WTC11 (cell line): ENCODE data around the gene PCDHGA8. TPM values are rescaled to one million over a fixed set of nuclear protein-coding genes. Genes with fewer than 3 reads are reported as not detected.

Experiments used
- ATAC-seq: fragments of 200-7000 bp; cut with Tn5 transposase; 2 replicates; pipeline ENCODE4 v1.10.0; 2021; ENCODE audit warnings: mild to moderate bottlenecking, moderate library complexity
- CTCF ChIA-PET: fragments of 300-600 bp; sonication (Branson Sonifier 250); formaldehyde crosslinking; loops from one replicate; lab custom pipeline; 2021; ENCODE audit warnings: antibody characterized with exemption; lab: Charles Lee
- POLR2A ChIA-PET: fragments of 350-600 bp; sonication (Branson Sonifier 250); formaldehyde crosslinking; loops from one replicate; lab custom pipeline; 2021; ENCODE audit warnings: antibody characterized with exemption; lab: Charles Lee
- DNase-seq: peaks from one replicate; pipeline ENCODE4 v3.0.0; 2021; ENCODE audit warnings: low spot score
- H3K27ac Mint-ChIP-seq: 2 replicates; pipeline ENCODE4 v1.8.0; 2021; ENCODE audit warnings: mixed read lengths
- H3K27me3 Mint-ChIP-seq: 2 replicates; pipeline ENCODE4 v1.8.0; 2021; ENCODE audit warnings: low read depth, mild to moderate bottlenecking, moderate library complexity, mixed read lengths
- H3K36me3 Mint-ChIP-seq: 2 replicates; pipeline ENCODE4 v1.8.0; 2021; ENCODE audit warnings: mixed read lengths
- H3K4me1 Mint-ChIP-seq: 2 replicates; pipeline ENCODE4 v1.8.0; 2022; ENCODE audit warnings: mixed read lengths
- H3K4me3 Mint-ChIP-seq: 2 replicates; pipeline ENCODE4 v1.8.0; 2021; ENCODE audit warnings: mild to moderate bottlenecking, moderate library complexity, mixed read lengths
- H3K9me3 Mint-ChIP-seq: 2 replicates; pipeline ENCODE4 v1.8.0; 2021; ENCODE audit warnings: mixed read lengths
- ATF1 ChIP-seq: sonication (generic); formaldehyde crosslinking; IDR thresholded peaks from 2 replicates; pipeline ENCODE4 v1.8.1; 2023; ENCODE audit warnings: mild to moderate bottlenecking, moderate library complexity, missing genetic modification reagents
- CBFB ChIP-seq: sonication (generic); formaldehyde crosslinking; IDR thresholded peaks from 2 replicates; pipeline ENCODE4 v1.8.1; 2022; ENCODE audit warnings: mild to moderate bottlenecking, low read depth, missing genetic modification reagents
- CREM ChIP-seq: sonication (generic); formaldehyde crosslinking; IDR thresholded peaks from 2 replicates; pipeline ENCODE4 v1.8.1; 2022; ENCODE audit warnings: mild to moderate bottlenecking, missing genetic modification reagents, moderate library complexity
- ETV6 ChIP-seq: sonication (generic); formaldehyde crosslinking; IDR thresholded peaks from 2 replicates; pipeline ENCODE4 v1.8.1; 2022; ENCODE audit warnings: mild to moderate bottlenecking, missing genetic modification reagents
- FOXK1 ChIP-seq: sonication (generic); formaldehyde crosslinking; IDR thresholded peaks from 2 replicates; pipeline ENCODE4 v1.8.0; 2022; ENCODE audit warnings: mild to moderate bottlenecking, moderate library complexity, missing genetic modification reagents
- FOXP1 ChIP-seq: sonication (generic); formaldehyde crosslinking; IDR thresholded peaks from 2 replicates; pipeline ENCODE4 v1.8.0; 2022; ENCODE audit warnings: missing genetic modification reagents, mild to moderate bottlenecking, moderate library complexity, borderline replicate concordance
- JAZF1 ChIP-seq: fragments of 250-450 bp; sonication (Bioruptor Pico); IDR thresholded peaks from 2 replicates; pipeline ENCODE4 v1.9.0; 2021; ENCODE audit warnings: moderate library complexity, mild to moderate bottlenecking, inconsistent platforms
- MLX ChIP-seq: sonication (generic); formaldehyde crosslinking; IDR thresholded peaks from 2 replicates; pipeline ENCODE4 v1.8.1; 2023; ENCODE audit warnings: mild to moderate bottlenecking, missing genetic modification reagents, moderate library complexity
- MYBL2 ChIP-seq: sonication (generic); formaldehyde crosslinking; IDR thresholded peaks from 2 replicates; pipeline ENCODE4 v1.8.1; 2023; ENCODE audit warnings: mild to moderate bottlenecking, moderate library complexity, missing genetic modification reagents
- NR1H2 ChIP-seq: sonication (generic); formaldehyde crosslinking; IDR thresholded peaks from 2 replicates; pipeline ENCODE4 v1.9.0; 2021; ENCODE audit warnings: mild to moderate bottlenecking, moderate library complexity, missing genetic modification reagents
- RELA ChIP-seq: sonication (generic); formaldehyde crosslinking; IDR thresholded peaks from 2 replicates; pipeline ENCODE4 v1.8.1; 2022; ENCODE audit warnings: missing genetic modification reagents, mild to moderate bottlenecking, borderline replicate concordance
- SOX15 ChIP-seq: fragments of 250-450 bp; sonication (Bioruptor Pico); IDR thresholded peaks from 2 replicates; pipeline ENCODE4 v1.9.0; 2021; ENCODE audit warnings: mild to moderate bottlenecking
- USF2 ChIP-seq: sonication (generic); formaldehyde crosslinking; IDR thresholded peaks from 2 replicates; pipeline ENCODE4 v1.8.1; 2023; ENCODE audit warnings: mild to moderate bottlenecking, missing genetic modification reagents, moderate library complexity
- ZBTB21 ChIP-seq: sonication (generic); formaldehyde crosslinking; IDR thresholded peaks from 2 replicates; pipeline ENCODE4 v1.8.1; 2023; ENCODE audit warnings: mild to moderate bottlenecking, missing genetic modification reagents, borderline replicate concordance
- ZNF121 ChIP-seq: sonication (generic); formaldehyde crosslinking; IDR thresholded peaks from 2 replicates; pipeline ENCODE4 v1.8.0; 2023; ENCODE audit warnings: missing genetic modification reagents
- total RNA-seq: library from RNA; stranded (reverse); gene quantifications from 3 replicates; pipeline ENCODE4 v1.2.3, GENCODE V29; 2021
- TF ChIP-seq, protein P1 (sequence below): sonication (generic); formaldehyde crosslinking; IDR thresholded peaks from 2 replicates; pipeline ENCODE4 v1.8.0; 2022; ENCODE audit warnings: mild to moderate bottlenecking, missing genetic modification reagents

The PCDHGA8 gene
- total RNA-seq, 1 experiment from 2014 or later = 2.1 TPM

DNA sequence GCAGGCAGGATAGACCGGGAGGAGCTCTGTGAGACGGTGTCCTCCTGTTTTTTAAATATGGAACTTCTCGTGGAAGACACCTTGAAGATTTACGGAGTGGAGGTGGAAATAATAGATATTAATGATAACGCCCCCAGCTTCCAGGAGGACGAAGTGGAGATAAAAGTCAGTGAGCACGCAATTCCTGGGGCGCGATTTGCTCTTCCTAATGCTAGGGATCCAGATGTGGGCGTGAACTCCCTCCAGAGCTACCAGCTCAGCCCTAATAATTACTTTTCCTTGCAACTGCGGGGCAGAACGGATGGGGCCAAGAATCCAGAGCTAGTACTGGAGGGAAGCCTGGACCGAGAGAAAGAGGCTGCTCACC, 29.0 kb downstream of the PCDHGA8 start:
- ChIA-PET CTCF (interaction anchor here (0.6 to 3.6 kb wide), 45 partner anchors 9 to 327 kb away, joined by 3 to 131 read pairs (median 8); partner anchors contain the start of genes DIAPH1, PCDHB10, PCDHB11 and PCDHB14), POLR2A (interaction anchor here (1.3 kb wide), 2 partner anchors 92 to 139 kb away, joined by 3 read pairs; no protein-coding TSS in a partner anchor)
- no peak for TF ChIP-seq JAZF1 (CRISPR knock-in tag)
- TF ChIP-seq ETV6 = no peak
- TF ChIP-seq, protein P1, sequence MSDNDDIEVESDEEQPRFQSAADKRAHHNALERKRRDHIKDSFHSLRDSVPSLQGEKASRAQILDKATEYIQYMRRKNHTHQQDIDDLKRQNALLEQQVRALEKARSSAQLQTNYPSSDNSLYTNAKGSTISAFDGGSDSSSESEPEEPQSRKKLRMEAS (CRISPR knock-in tag) = no peak
- TF ChIP-seq MYBL2 (CRISPR knock-in tag) = no peak
- TF ChIP-seq NR1H2 (CRISPR knock-in tag) = no peak
- no peak for TF ChIP-seq ATF1 (CRISPR knock-in tag)
- TF ChIP-seq ZBTB21 = no peak
- TF ChIP-seq CREM = no peak
- no peak for TF ChIP-seq USF2 (CRISPR knock-in tag)
- no peak for TF ChIP-seq ZNF121
- TF ChIP-seq CBFB (CRISPR knock-in tag) = no peak
- DNase-seq (no peak), ATAC-seq (no peak)
- H3K36me3 Mint-ChIP-seq = peaks cover 65% of the 10 kb centered on the region
- H3K4me3 Mint-ChIP-seq = peak overlapping the region; percentile 81
- peaks cover 35% of the 10 kb centered on the region for H3K9me3 Mint-ChIP-seq
- H3K27me3 Mint-ChIP-seq = peaks cover 14% of the 10 kb centered on the region
- no peak overlapping the region; the same call in 1 of the 2 replicates for H3K27ac Mint-ChIP-seq
- H3K4me1 Mint-ChIP-seq = peaks cover 26% of the 10 kb centered on the region

DNA sequence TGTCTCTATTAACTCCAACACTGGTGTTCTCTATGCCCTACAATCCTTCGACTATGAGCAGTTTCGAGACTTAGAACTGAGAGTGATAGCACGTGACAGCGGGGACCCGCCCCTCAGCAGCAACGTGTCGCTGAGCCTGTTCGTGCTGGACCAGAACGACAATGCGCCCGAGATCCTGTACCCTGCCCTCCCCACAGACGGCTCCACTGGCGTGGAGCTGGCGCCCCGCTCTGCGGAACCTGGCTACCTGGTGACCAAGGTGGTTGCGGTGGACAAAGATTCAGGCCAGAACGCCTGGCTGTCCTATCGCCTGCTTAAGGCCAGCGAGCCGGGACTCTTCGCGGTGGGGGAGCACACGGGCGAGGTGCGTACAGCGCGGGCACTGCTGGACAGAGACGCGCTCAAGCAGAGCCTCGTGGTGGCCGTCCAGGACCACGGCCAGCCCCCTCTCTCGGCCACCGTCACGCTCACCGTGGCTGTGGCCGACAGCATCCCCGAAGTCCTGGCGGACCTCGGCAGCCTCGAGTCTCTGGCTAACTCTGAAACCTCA, 30.4 kb downstream of the PCDHGA8 start:
- ATAC-seq (no peak), DNase-seq (no peak)
- CTCF ChIA-PET = interaction anchor here (0.7 to 3.6 kb wide), 7 partner anchors 10 to 135 kb away, joined by 3 to 131 read pairs (median 7); partner anchors contain the start of genes PCDHGA10 and PCDHGB3
- POLR2A ChIA-PET = no interaction called here
- Mint-ChIP-seq H3K27ac (no peak overlapping the region), H3K27me3 (peaks cover 14% of the 10 kb centered on the region), H3K36me3 (peaks cover 77% of the 10 kb centered on the region), H3K9me3 (peaks cover 40% of the 10 kb centered on the region), H3K4me1 (peaks cover 26% of the 10 kb centered on the region), H3K4me3 (no peak overlapping the region)
- TF ChIP-seq SOX15 = no peak
- 0 out of 2 replicates have a peak, but pooled peaks have one; percentile 67 for TF ChIP-seq RELA (CRISPR knock-in tag)
- peak; percentile 18; the same call in 1 of the 2 replicates for TF ChIP-seq FOXP1 (CRISPR knock-in tag)

- Mint-ChIP-seq H3K27me3 (no peaks in the 10 kb centered on the region), H3K27ac (peak overlapping the region; percentile 30; the same call in 1 of the 2 replicates), H3K4me3 (no peak overlapping the region), H3K4me1 (no peaks in the 10 kb centered on the region), H3K9me3 (peaks cover 37% of the 10 kb centered on the region), H3K36me3 (peaks cover 69% of the 10 kb centered on the region)
- TF ChIP-seq MLX (no peak), FOXK1 (CRISPR knock-in tag) (no peak)
- DNase-seq = no peak
- peak; percentile 53; the same call in 1 of the 2 replicates for ATAC-seq
- CTCF ChIA-PET = interaction anchor here (0.9 to 2.5 kb wide), 9 partner anchors 10 to 136 kb away, joined by 3 to 6 read pairs (median 3); partner anchors contain the start of genes PCDHGA10, PCDHGA3 and PCDHGB7
- POLR2A ChIA-PET = no interaction called here
Measured at GRCh38 chr5:141427783-141428426, 35.5 kb downstream of the PCDHGA8 start.
